DND-41 (cell line): ENCODE data around the gene C17orf75.

Experiments used
- ATAC-seq: fragments of 200-7000 bp; cut with Tn5 transposase; 3 replicates; pipeline ENCODE4 v1.9.1; 2021; ENCODE audit warnings: low read depth; ENCODE audit not compliant: insufficient read depth
- DNase-seq: peaks from one replicate; pipeline ENCODE4 v3.0.0-alpha.2; 2020
- H2AFZ ChIP-seq: 2 replicates; pipeline ENCODE4 v1.6.0; 2012; ENCODE audit warnings: low read depth, low read length
- H3K27ac ChIP-seq: 2 replicates; pipeline ENCODE4 v1.5.1; 2012; ENCODE audit warnings: low read length, inconsistent platforms
- H3K27me3 ChIP-seq: fragments of 200-600 bp; sonication (generic); 2 replicates; pipeline ENCODE4 v1.6.0; 2012; ENCODE audit warnings: low read length, mild to moderate bottlenecking, inconsistent platforms; ENCODE audit not compliant: insufficient read depth, poor library complexity
- H3K36me3 ChIP-seq: 2 replicates; pipeline ENCODE4 v1.5.1; 2012; ENCODE audit warnings: low read length, inconsistent platforms; ENCODE audit not compliant: insufficient read depth
- H3K4me1 ChIP-seq: 2 replicates; pipeline ENCODE4 v1.5.1; 2012; ENCODE audit warnings: mild to moderate bottlenecking, low read length; ENCODE audit not compliant: insufficient read depth
- H3K4me2 ChIP-seq: 2 replicates; pipeline ENCODE4 v1.6.0; 2012; ENCODE audit warnings: mild to moderate bottlenecking, moderate library complexity, low read length, inconsistent platforms; ENCODE audit not compliant: insufficient read depth
- H3K4me3 ChIP-seq, 2 experiments: fragments of 200-600 bp in 1 of 2; shearing (Covaris generic) in 1 of 2; 2 replicates each; pipeline ENCODE4 v1.5.1; 2012 to 2016; ENCODE audit warnings: inconsistent platforms in 2 of 2, low read length in 2 of 2, mild to moderate bottlenecking in 2 of 2, low read depth in 1 of 2, moderate library complexity in 1 of 2
- H3K79me2 ChIP-seq: 2 replicates; pipeline ENCODE4 v1.6.0; 2012; ENCODE audit warnings: low read length, inconsistent platforms; ENCODE audit not compliant: insufficient read depth
- H3K9ac ChIP-seq: 2 replicates; pipeline ENCODE4 v1.6.0; 2012; ENCODE audit warnings: low read depth, mild to moderate bottlenecking, inconsistent platforms, low read length, moderate library complexity
- H3K9me3 ChIP-seq: 2 replicates; pipeline ENCODE4 v1.5.1; 2012; ENCODE audit warnings: low read length, moderate library complexity, mild to moderate bottlenecking, inconsistent platforms; ENCODE audit not compliant: insufficient read depth, severe bottlenecking
- H4K20me1 ChIP-seq: 2 replicates; pipeline ENCODE4 v1.6.0; 2012; ENCODE audit warnings: low read length; ENCODE audit not compliant: insufficient read depth
- CTCF ChIP-seq: IDR thresholded peaks from 2 replicates; pipeline ENCODE4 v1.5.1; 2012; ENCODE audit warnings: borderline replicate concordance, low read length, moderate library complexity, mild to moderate bottlenecking; ENCODE audit not compliant: poor library complexity, severe bottlenecking; ENCODE audit errors: extremely low read depth
- EZH2 ChIP-seq: IDR thresholded peaks from 3 replicates; pipeline ENCODE4 v1.6.1; 2012; ENCODE audit warnings: borderline replicate concordance, low read depth, mild to moderate bottlenecking, moderate library complexity, low read length, inconsistent platforms; ENCODE audit not compliant: severe bottlenecking

C17orf75 gene

GRCh38 chr17:32357615-32358014 is 15.6 kb upstream of the C17orf75 start:
- DNase-seq = no peak
- Histone ChIP-seq H3K9ac (no peak overlapping the region), H3K79me2 (peaks cover 100% of the 10 kb centered on the region), H4K20me1 (peaks cover 90% of the 10 kb centered on the region), H2AFZ (no peak overlapping the region), H3K4me1 (peaks cover 47% of the 10 kb centered on the region), H3K27me3 (no peaks in the 10 kb centered on the region), H3K27ac (no peak overlapping the region), H3K4me2 (no peak overlapping the region), H3K36me3 (peaks cover 97% of the 10 kb centered on the region), H3K9me3 (no peaks in the 10 kb centered on the region), H3K4me3 (no peak overlapping the region)
- TF ChIP-seq EZH2 (no peak), CTCF (no peak)
- no peak for ATAC-seq

DNA sequence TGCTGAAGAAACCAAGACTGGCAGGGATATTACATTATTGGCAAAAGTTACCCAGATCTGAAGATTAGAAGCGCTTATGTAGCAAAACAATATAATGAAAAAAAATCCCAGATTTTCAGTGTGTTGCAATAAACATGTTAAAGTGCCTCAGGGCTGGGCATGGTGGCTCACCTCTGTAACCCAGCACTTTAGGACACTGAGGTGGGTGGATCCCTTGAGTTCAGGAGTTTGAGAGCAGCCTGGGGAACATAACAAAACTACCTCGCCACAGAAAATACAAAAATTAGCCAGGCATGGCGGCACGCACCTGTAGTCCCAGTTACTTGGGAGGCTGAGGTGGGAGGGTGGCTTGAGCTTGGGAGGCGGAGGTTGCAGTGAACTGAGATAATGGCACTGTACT is 14.8 kb upstream of the C17orf75 start:
- H3K9me3 ChIP-seq = no peaks in the 10 kb centered on the region
- TF ChIP-seq EZH2 (no peak), CTCF (no peak)
- H3K9ac ChIP-seq = no peak overlapping the region
- peak overlapping the region; percentile 74 for H3K4me2 ChIP-seq
- no peak for DNase-seq
- no peak overlapping the region for H3K27ac ChIP-seq
- H3K4me3 ChIP-seq = peak overlapping the region in 1 of 2 experiments; percentile 16; a peak in 1 of 4 replicates
- no peak overlapping the region for H2AFZ ChIP-seq
- peaks cover 97% of the 10 kb centered on the region for H3K36me3 ChIP-seq
- H3K79me2 ChIP-seq = peaks cover 100% of the 10 kb centered on the region
- ATAC-seq = no peak
- H3K27me3 ChIP-seq = no peaks in the 10 kb centered on the region
- H3K4me1 ChIP-seq = peaks cover 56% of the 10 kb centered on the region
- H4K20me1 ChIP-seq = peaks cover 90% of the 10 kb centered on the region

DNA sequence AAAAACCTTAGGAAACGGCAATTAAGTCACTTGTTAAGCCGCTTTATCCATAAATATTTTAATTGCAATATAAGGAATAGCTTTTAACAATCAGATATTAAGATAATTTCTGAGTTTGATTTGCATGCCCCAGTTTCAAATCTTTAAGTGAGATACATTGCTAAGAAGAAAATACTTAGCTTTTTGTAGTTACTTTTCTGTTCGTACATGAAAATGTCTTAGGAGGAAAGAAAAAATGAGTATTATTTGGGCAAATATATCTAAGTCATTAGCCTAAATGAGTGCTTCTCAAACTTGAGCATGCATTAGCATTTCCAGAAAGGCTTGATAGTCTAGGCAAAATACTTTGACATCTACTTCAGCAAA is 14.4 kb upstream of the C17orf75 start:
- Histone ChIP-seq H3K79me2 (peaks cover 100% of the 10 kb centered on the region), H3K27me3 (no peaks in the 10 kb centered on the region), H3K9ac (no peak overlapping the region), H3K27ac (no peak overlapping the region), H3K4me1 (peaks cover 60% of the 10 kb centered on the region), H4K20me1 (peaks cover 92% of the 10 kb centered on the region), H3K4me2 (peak overlapping the region; percentile 74), H3K4me3 (0 out of 4 replicates have a peak overlapping the region, but pooled peaks of 1 of the 2 experiments have one; percentile 16), H2AFZ (no peak overlapping the region), H3K36me3 (peaks cover 97% of the 10 kb centered on the region), H3K9me3 (no peaks in the 10 kb centered on the region)
- DNase-seq (no peak), ATAC-seq (no peak)
- TF ChIP-seq CTCF (no peak), EZH2 (no peak)

DNA sequence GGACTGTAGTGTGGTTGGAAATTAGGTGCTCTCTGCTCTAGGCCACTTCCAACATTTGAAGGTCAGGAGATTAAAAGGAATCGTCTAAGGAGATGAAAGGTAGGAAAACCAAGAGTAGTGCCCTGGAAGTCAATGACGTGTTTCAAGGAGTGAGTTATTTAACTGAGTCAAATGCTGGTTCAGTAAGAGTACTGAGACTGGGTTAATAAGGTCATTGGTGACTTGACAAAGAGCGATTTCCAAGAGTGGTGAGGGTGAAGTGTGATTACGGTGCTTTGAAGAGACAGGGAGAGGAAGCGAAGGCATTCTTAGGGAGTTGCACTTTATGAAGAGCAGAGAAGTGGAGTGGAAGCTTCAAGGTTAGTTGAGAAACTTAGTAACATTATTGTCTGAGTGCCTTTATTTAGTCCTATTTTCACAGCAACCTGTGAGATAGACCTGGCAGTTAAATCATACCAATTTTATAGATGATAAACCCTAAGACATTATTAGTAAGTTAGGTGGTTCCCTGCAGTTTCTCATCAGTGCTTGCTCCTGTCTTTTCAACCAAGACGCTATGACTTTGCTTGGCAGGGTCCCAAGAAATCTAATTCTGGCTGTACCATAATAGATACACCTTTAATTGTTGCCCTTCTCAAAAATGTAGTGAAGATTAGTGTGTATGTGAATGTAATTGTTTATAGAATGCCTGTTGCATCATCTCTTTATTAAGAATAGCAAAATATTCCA is 13.8 kb upstream of the C17orf75 start:
- H3K9ac ChIP-seq = no peak overlapping the region
- no peak for DNase-seq

More for the DNA sequence above, 13.8 kb upstream of the C17orf75 start:
- no peak for ATAC-seq
- peaks cover 100% of the 10 kb centered on the region for H3K79me2 ChIP-seq
- H4K20me1 ChIP-seq = peaks cover 92% of the 10 kb centered on the region
- no peak for TF ChIP-seq EZH2
- no peak for TF ChIP-seq CTCF
- peak overlapping the region; percentile 74 for H3K4me2 ChIP-seq
- H3K4me3 ChIP-seq = peak overlapping the region in 1 of 2 experiments; percentile 40; a peak in 1 of 4 replicates
- H3K36me3 ChIP-seq = peaks cover 97% of the 10 kb centered on the region
- H2AFZ ChIP-seq = no peak overlapping the region
- no peaks in the 10 kb centered on the region for H3K27me3 ChIP-seq
- H3K4me1 ChIP-seq = peaks cover 62% of the 10 kb centered on the region
- H3K9me3 ChIP-seq = no peaks in the 10 kb centered on the region
- H3K27ac ChIP-seq = no peak overlapping the region
